HCT116 (cell line): ENCODE results near the gene OR5H6. TPM values are rescaled to one million over a fixed set of nuclear protein-coding genes. Genes with fewer than 3 reads are reported as not detected.

ENCODE experiments used
- ATAC-seq: fragments of 200-7000 bp; cut with Tn5 transposase; 2 replicates; pipeline ENCODE4 v1.9.1; 2020; ENCODE audit warnings: mild to moderate bottlenecking, moderate library complexity
- BruUV-seq: library from RNA; stranded (reverse); fragments of 400-500 nt; replicated peaks from 2 replicates; lab custom pipeline; 2021; lab: Mats Ljungman, UMichigan
- CTCF ChIA-PET: fragments of 300-600 bp; sonication (Branson Sonifier 250); formaldehyde crosslinking; loops from one replicate; lab custom pipeline; 2021; ENCODE audit warnings: antibody characterized with exemption; lab: Charles Lee
- POLR2A ChIA-PET: fragments of 300-600, 350-600 bp; sonication (Branson Sonifier 250); formaldehyde crosslinking; loops from one replicate; lab custom pipeline; 2021; ENCODE audit warnings: antibody characterized with exemption; lab: Charles Lee
- RAD21 ChIA-PET, 2 experiments: fragments of 300-600 bp; sonication (Branson Sonifier 250); formaldehyde crosslinking; loops; one replicate each; lab custom pipeline; 2023; ENCODE audit warnings: low total read pairs in 2 of 2; ENCODE audit not compliant: uncharacterized antibody in 2 of 2, unreplicated experiment in 2 of 2, low non-redundant PET in 1 of 2; lab: Charles Lee
- DNase-seq: peaks from one replicate; pipeline ENCODE4 v3.0.0-alpha.2; 2010; ENCODE audit warnings: low read depth, low spot score
- H2AFZ ChIP-seq: fragments of 200-600 bp; shearing (Covaris generic), sonication (generic); 2 replicates; pipeline ENCODE4 v1.6.1; 2017; ENCODE audit warnings: low read depth, mixed run types, mixed read lengths, antibody characterized with exemption, low read length; ENCODE audit not compliant: poor library complexity, severe bottlenecking
- H3K27ac ChIP-seq: 2 replicates; pipeline ENCODE4 v1.5.1; 2012; ENCODE audit warnings: low read depth, low read length
- H3K27me3 ChIP-seq: fragments of 200-600 bp; sonication (generic); 2 replicates; pipeline ENCODE4 v1.6.1; 2016; ENCODE audit warnings: mixed run types, low read length, mixed read lengths; ENCODE audit not compliant: insufficient read depth
- H3K36me3 ChIP-seq, 2 experiments: fragments of 200-500 bp in 1 of 2; fragments of 200-600 bp in 1 of 2; sonication (Bioruptor generic) in 1 of 2; sonication (generic) in 1 of 2; 2 replicates each; pipeline versions ENCODE4 v1.5.1 to v1.6.1; 2014 to 2016; ENCODE audit warnings: low read length in 2 of 2, inconsistent platforms in 1 of 2, mixed read lengths in 1 of 2, mixed run types in 1 of 2; ENCODE audit not compliant: insufficient read depth in 2 of 2, control insufficient read depth in 1 of 2
- H3K4me1 ChIP-seq, 2 experiments: fragments of 200-600 bp in 1 of 2; sonication (generic) in 1 of 2; 2 replicates each; pipeline versions ENCODE4 v1.5.1 to v1.6.1; 2012 to 2017; ENCODE audit warnings: low read length in 2 of 2, inconsistent platforms in 1 of 2, mild to moderate bottlenecking in 1 of 2, mixed read lengths in 1 of 2, mixed run types in 1 of 2, moderate library complexity in 1 of 2; ENCODE audit not compliant: insufficient read depth in 2 of 2, control insufficient read depth in 1 of 2
- H3K4me2 ChIP-seq: fragments of 200-600 bp; sonication (generic); 2 replicates; pipeline ENCODE4 v1.6.1; 2017; ENCODE audit warnings: mixed run types, low read length, mixed read lengths
- H3K4me3 ChIP-seq, 2 experiments: fragments of 200-600 bp in 1 of 2; sonication (generic) in 1 of 2; replicated peaks in 1 of 2; 2 replicates each; pipeline ENCODE4 v1.5.1; 2011 to 2016; ENCODE audit warnings: low read length in 2 of 2, control low read depth in 1 of 2, low read depth in 1 of 2, mild to moderate bottlenecking in 1 of 2, mixed read lengths in 1 of 2, mixed run types in 1 of 2
- H3K79me2 ChIP-seq: fragments of 200-600 bp; sonication (generic); 2 replicates; pipeline ENCODE4 v1.6.1; 2017; ENCODE audit warnings: mild to moderate bottlenecking, mixed run types, low read length, moderate library complexity, mixed read lengths; ENCODE audit not compliant: insufficient read depth
- H3K9ac ChIP-seq: fragments of 200-600 bp; sonication (generic); 2 replicates; pipeline ENCODE4 v1.6.1; 2016; ENCODE audit warnings: low read length, mixed read lengths
- H3K9me2 ChIP-seq: fragments of 200-600 bp; sonication (generic), shearing (Covaris generic); 2 replicates; pipeline ENCODE4 v1.6.1; 2017; ENCODE audit warnings: mixed run types, mild to moderate bottlenecking, moderate library complexity; ENCODE audit not compliant: insufficient read depth
- H3K9me3 ChIP-seq, 2 experiments: fragments of 200-500 bp in 1 of 2; fragments of 200-600 bp in 1 of 2; sonication (Bioruptor generic) in 1 of 2; sonication (generic) in 1 of 2; 2 replicates each; pipeline ENCODE4 v1.6.1; 2014 to 2017; ENCODE audit warnings: low read length in 2 of 2, mixed read lengths in 2 of 2, inconsistent platforms in 1 of 2, low read depth in 1 of 2, mild to moderate bottlenecking in 1 of 2, mixed run types in 1 of 2, moderate library complexity in 1 of 2; ENCODE audit not compliant: control insufficient read depth in 1 of 2, insufficient read depth in 1 of 2
- H4K20me1 ChIP-seq: fragments of 200-600 bp; sonication (generic), shearing (Covaris generic); 2 replicates; pipeline ENCODE4 v1.6.1; 2017; ENCODE audit warnings: mixed run types, mild to moderate bottlenecking, moderate library complexity; ENCODE audit not compliant: insufficient read depth
- ATF3 ChIP-seq: IDR thresholded peaks from 2 replicates; pipeline ENCODE4 v1.6.1; 2012
- CBX3 ChIP-seq: IDR thresholded peaks from 2 replicates; pipeline ENCODE4 v1.6.1; 2012; ENCODE audit warnings: low read depth
- CTCF ChIP-seq, 3 experiments: fragments of 200-600 bp in 1 of 3; sonication (generic) in 1 of 3; IDR thresholded peaks in 2 of 3; conservative IDR thresholded peaks in 1 of 3; 2 replicates each; pipeline ENCODE4 v1.5.1; 2012 to 2017; ENCODE audit warnings: low read depth in 2 of 3, low read length in 2 of 3, antibody characterized with exemption in 1 of 3, borderline replicate concordance in 1 of 3, control low read depth in 1 of 3, mild to moderate bottlenecking in 1 of 3, mixed read lengths in 1 of 3, mixed run types in 1 of 3, moderate library complexity in 1 of 3; ENCODE audit not compliant: insufficient read depth in 1 of 3
- ELF1 ChIP-seq: IDR thresholded peaks from 2 replicates; pipeline ENCODE4 v1.6.1; 2012; ENCODE audit warnings: low read depth, borderline replicate concordance
- EZH2phosphoT487 ChIP-seq: fragments of 200-600 bp; IDR thresholded peaks from 2 replicates; pipeline ENCODE4 v1.6.1; 2018; ENCODE audit warnings: antibody characterized with exemption, borderline replicate concordance
- FOSL1 ChIP-seq: IDR thresholded peaks from 2 replicates; pipeline ENCODE4 v1.6.1; 2012; ENCODE audit warnings: low read depth
- MAX ChIP-seq: IDR thresholded peaks from 2 replicates; pipeline ENCODE4 v1.6.1; 2012
- RAD21 ChIP-seq: IDR thresholded peaks from 2 replicates; pipeline ENCODE4 v1.6.1; 2012; ENCODE audit warnings: low read depth, mild to moderate bottlenecking
- SIN3A ChIP-seq: IDR thresholded peaks from 2 replicates; pipeline ENCODE4 v1.6.1; 2012; ENCODE audit warnings: low read depth
- SRF ChIP-seq: IDR thresholded peaks from 2 replicates; pipeline ENCODE4 v1.6.1; 2012; ENCODE audit warnings: low read depth
- YY1 ChIP-seq: IDR thresholded peaks from 2 replicates; pipeline ENCODE4 v1.6.1; 2011; ENCODE audit warnings: low read length, low read depth, moderate library complexity, mild to moderate bottlenecking; ENCODE audit not compliant: insufficient replicate concordance; ENCODE audit errors: extremely low read depth
- ZBTB33 ChIP-seq: IDR thresholded peaks from 2 replicates; pipeline ENCODE4 v1.6.1; 2011; ENCODE audit warnings: mild to moderate bottlenecking, low read length, moderate library complexity; ENCODE audit not compliant: insufficient replicate concordance; ENCODE audit errors: extremely low read depth
- ZFX ChIP-seq: fragments of 450-650 bp; IDR thresholded peaks from 2 replicates; pipeline ENCODE4 v1.6.1; 2017
- ZNF274 ChIP-seq: fragments of 200-500 bp; sonication (Bioruptor generic); IDR thresholded peaks from 2 replicates; pipeline ENCODE4 v1.6.1; 2014; ENCODE audit warnings: mild to moderate bottlenecking, low read depth, low read length, inconsistent platforms
- intact Hi-C: fragments of 100-400 bp; cut with micrococcal nuclease; formaldehyde crosslinking; loops from 2 replicates; pipeline ENCODE4 v1.10.0; 2022
- total RNA-seq: library from RNA; stranded (reverse); gene quantifications from one replicate; pipeline ENCODE4 v1.2.1, GENCODE V29; 2021; ENCODE audit not compliant: unreplicated experiment

Gene OR5H6
- total RNA-seq, 1 experiment from 2014 or later: not detected

GRCh38 chr3:98290916-98291315, 26.9 kb downstream of the OR5H6 start:
- intact Hi-C loops: no loop called here
- Histone ChIP-seq H3K9ac (no peak overlapping the region), H3K27ac (no peak overlapping the region), H3K9me3 (no peaks in the 10 kb centered on the region), H3K79me2 (no peaks in the 10 kb centered on the region), H3K27me3 (no peaks in the 10 kb centered on the region), H3K4me3 (no peak overlapping the region), H4K20me1 (no peaks in the 10 kb centered on the region), H2AFZ (no peak overlapping the region), H3K4me2 (no peak overlapping the region), H3K9me2 (no peaks in the 10 kb centered on the region), H3K36me3 (no peaks in the 10 kb centered on the region), H3K4me1 (no peaks in the 10 kb centered on the region)
- RAD21 ChIA-PET: no interaction called here
- no peak for TF ChIP-seq ZBTB33
- TF ChIP-seq MAX: no peak
- no peak for TF ChIP-seq ZFX
- TF ChIP-seq SRF: no peak
- TF ChIP-seq RAD21: no peak
- TF ChIP-seq SIN3A: no peak
- TF ChIP-seq ATF3: no peak
- TF ChIP-seq EZH2phosphoT487: no peak
- POLR2A ChIA-PET: no interaction called here
- DNase-seq (no peak), ATAC-seq (no peak)
- no TSS peak for BruUV-seq
- CTCF ChIA-PET: no interaction called here

GRCh38 chr3:98291332-98291957, 27.4 kb downstream of the OR5H6 start:
- Histone ChIP-seq H3K4me1 (no peaks in the 10 kb centered on the region), H3K79me2 (no peaks in the 10 kb centered on the region), H3K4me3 (no peak overlapping the region), H3K36me3 (no peaks in the 10 kb centered on the region), H3K9me2 (no peaks in the 10 kb centered on the region), H3K4me2 (no peak overlapping the region), H4K20me1 (no peaks in the 10 kb centered on the region), H3K9ac (no peak overlapping the region), H3K27ac (no peak overlapping the region), H3K9me3 (no peaks in the 10 kb centered on the region), H2AFZ (no peak overlapping the region), H3K27me3 (no peaks in the 10 kb centered on the region)
- DNase-seq (no peak), ATAC-seq (no peak)
- POLR2A ChIA-PET: no interaction called here
- RAD21 ChIA-PET: no interaction called here
- CTCF ChIA-PET: no interaction called here
- no TSS peak for BruUV-seq
- intact Hi-C loops: no loop called here
- TF ChIP-seq CTCF (IDR thresholded peaks at IDR 0.05 in 2 of 3, conservative IDR thresholded peaks at IDR 0.05 in 1 of 3; ENCODE audit: borderline replicate concordance in 1 of 3, insufficient read depth in 1 of 3, low read depth in 2 of 3, low read length in 2 of 3) (no peak), ZBTB33 (no peak), ZNF274 (no peak), ELF1 (no peak), CBX3 (no peak), FOSL1 (no peak), SIN3A (no peak), YY1 (no peak)
